Measurements from ENCODE around the gene CNIH1. TPM values are rescaled to one million over a fixed set of nuclear protein-coding genes. Genes with fewer than 3 reads are reported as not detected.

CNIH1 gene
- polyA plus RNA-seq, 1 of the 3 experiments (the other 2 are of a cell fraction): 145 TPM

DNA sequence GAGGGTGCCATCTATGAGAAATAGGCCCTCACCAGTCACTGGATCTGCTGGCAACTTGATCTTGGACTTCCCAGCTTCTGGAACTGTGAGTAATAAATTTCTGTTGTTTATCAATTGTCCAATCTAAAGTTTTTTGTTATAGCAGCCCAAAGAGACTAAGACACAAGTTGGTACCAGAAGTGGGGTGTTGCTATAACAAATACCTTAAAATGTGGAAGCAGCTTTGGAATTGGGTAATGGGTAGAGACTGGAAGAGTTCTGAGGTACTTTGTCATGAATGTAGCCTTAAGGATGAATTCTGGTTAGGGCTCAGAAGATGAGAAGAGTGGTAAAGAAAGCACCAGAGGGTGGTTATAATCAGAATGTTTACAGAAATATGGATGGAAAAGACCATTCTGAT lies 26.1 kb upstream of the CNIH1 start:
- no peaks in the 10 kb centered on the region for H4K20me1 ChIP-seq (ENCODE audit: insufficient read depth)
- CTCF ChIA-PET: no interaction called here
- H3F3A ChIP-seq (replicated peaks; ENCODE audit: insufficient read depth): no peaks in the 10 kb centered on the region
- no peaks in the 10 kb centered on the region for H3K79me2 ChIP-seq (ENCODE audit: insufficient read depth)
- peaks cover 0 to 7% of the 10 kb centered on the region in 2 experiments; a peak in 1 of 4 replicates for H3K4me1 ChIP-seq (ENCODE audit: control insufficient read depth in 1 of 2, insufficient read depth in 2 of 2, low read depth in 1 of 2, low read length in 1 of 2)
- no peak overlapping the region for H3K4me3 ChIP-seq (ENCODE audit: low read depth in 2 of 2, low read length in 1 of 2)
- no peak overlapping the region for H3K9ac ChIP-seq
- POLR2A ChIA-PET: no interaction called here
- no peak overlapping the region for H2AFZ ChIP-seq (ENCODE audit: low read depth)
- no peak for DNase-seq
- H3K36me3 ChIP-seq (replicated peaks in 1 of 2; ENCODE audit: control insufficient read depth in 1 of 2, insufficient read depth in 2 of 2, low read length in 1 of 2): no peaks in the 10 kb centered on the region
- no peak for TF ChIP-seq RXRA (IDR thresholded peaks at IDR 0.05; ENCODE audit: borderline replicate concordance, low read depth)
- TF ChIP-seq TEAD4 (IDR thresholded peaks at IDR 0.05; ENCODE audit: borderline replicate concordance, insufficient read depth): no peak
- TF ChIP-seq NRF1 (IDR thresholded peaks at IDR 0.05; ENCODE audit: low read depth, low read length): no peak
- no peak for TF ChIP-seq TAF1 (IDR thresholded peaks at IDR 0.05; ENCODE audit: borderline replicate concordance, low read depth, low read length)
- TF ChIP-seq NFIC (IDR thresholded peaks at IDR 0.05; ENCODE audit: borderline replicate concordance): no peak
- TF ChIP-seq SMC3 (IDR thresholded peaks at IDR 0.05; ENCODE audit: low read depth, low read length): no peak
- no peak for TF ChIP-seq FOSL2 (IDR thresholded peaks at IDR 0.05; ENCODE audit: borderline replicate concordance, low read depth)
- TF ChIP-seq SIN3A (IDR thresholded peaks at IDR 0.05; ENCODE audit: borderline replicate concordance, low read depth, low read length): no peak
- TF ChIP-seq JUND (IDR thresholded peaks at IDR 0.05): no peak
- TF ChIP-seq, protein P1, sequence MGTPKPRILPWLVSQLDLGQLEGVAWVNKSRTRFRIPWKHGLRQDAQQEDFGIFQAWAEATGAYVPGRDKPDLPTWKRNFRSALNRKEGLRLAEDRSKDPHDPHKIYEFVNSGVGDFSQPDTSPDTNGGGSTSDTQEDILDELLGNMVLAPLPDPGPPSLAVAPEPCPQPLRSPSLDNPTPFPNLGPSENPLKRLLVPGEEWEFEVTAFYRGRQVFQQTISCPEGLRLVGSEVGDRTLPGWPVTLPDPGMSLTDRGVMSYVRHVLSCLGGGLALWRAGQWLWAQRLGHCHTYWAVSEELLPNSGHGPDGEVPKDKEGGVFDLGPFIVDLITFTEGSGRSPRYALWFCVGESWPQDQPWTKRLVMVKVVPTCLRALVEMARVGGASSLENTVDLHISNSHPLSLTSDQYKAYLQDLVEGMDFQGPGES (IDR thresholded peaks at IDR 0.05; ENCODE audit: low read depth, low read length): no peak
- TF ChIP-seq FOXJ3 (CRISPR knock-in tag; IDR thresholded peaks at IDR 0.05): no peak
- no peak for TF ChIP-seq MEF2A (IDR thresholded peaks at IDR 0.05; ENCODE audit: borderline replicate concordance, low read depth)
- TF ChIP-seq, protein P2, sequence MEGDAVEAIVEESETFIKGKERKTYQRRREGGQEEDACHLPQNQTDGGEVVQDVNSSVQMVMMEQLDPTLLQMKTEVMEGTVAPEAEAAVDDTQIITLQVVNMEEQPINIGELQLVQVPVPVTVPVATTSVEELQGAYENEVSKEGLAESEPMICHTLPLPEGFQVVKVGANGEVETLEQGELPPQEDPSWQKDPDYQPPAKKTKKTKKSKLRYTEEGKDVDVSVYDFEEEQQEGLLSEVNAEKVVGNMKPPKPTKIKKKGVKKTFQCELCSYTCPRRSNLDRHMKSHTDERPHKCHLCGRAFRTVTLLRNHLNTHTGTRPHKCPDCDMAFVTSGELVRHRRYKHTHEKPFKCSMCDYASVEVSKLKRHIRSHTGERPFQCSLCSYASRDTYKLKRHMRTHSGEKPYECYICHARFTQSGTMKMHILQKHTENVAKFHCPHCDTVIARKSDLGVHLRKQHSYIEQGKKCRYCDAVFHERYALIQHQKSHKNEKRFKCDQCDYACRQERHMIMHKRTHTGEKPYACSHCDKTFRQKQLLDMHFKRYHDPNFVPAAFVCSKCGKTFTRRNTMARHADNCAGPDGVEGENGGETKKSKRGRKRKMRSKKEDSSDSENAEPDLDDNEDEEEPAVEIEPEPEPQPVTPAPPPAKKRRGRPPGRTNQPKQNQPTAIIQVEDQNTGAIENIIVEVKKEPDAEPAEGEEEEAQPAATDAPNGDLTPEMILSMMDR (IDR thresholded peaks at IDR 0.05): no peak
- no peak for TF ChIP-seq GATA2 (CRISPR knock-in tag; IDR thresholded peaks at IDR 0.05)
- no peak for TF ChIP-seq TCF12 (IDR thresholded peaks at IDR 0.05)
- TF ChIP-seq, protein P3, sequence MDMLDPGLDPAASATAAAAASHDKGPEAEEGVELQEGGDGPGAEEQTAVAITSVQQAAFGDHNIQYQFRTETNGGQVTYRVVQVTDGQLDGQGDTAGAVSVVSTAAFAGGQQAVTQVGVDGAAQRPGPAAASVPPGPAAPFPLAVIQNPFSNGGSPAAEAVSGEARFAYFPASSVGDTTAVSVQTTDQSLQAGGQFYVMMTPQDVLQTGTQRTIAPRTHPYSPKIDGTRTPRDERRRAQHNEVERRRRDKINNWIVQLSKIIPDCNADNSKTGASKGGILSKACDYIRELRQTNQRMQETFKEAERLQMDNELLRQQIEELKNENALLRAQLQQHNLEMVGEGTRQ (IDR thresholded peaks at IDR 0.05; ENCODE audit: borderline replicate concordance, low read depth, low read length): no peak
- no peak for TF ChIP-seq FOXM1 (IDR thresholded peaks at IDR 0.05; ENCODE audit: low read depth)
- no peak for TF ChIP-seq RAD21 (IDR thresholded peaks at IDR 0.05; ENCODE audit: low read length)
- H3K27ac ChIP-seq (ENCODE audit: low read depth in 2 of 2, low read length in 1 of 2): no peak overlapping the region
- no peaks in the 10 kb centered on the region for H3K27me3 ChIP-seq (ENCODE audit: insufficient read depth)
- no peaks in the 10 kb centered on the region for H3K9me3 ChIP-seq
- H3K9me2 ChIP-seq: no peaks in the 10 kb centered on the region
- H3K4me2 ChIP-seq: no peak overlapping the region
